Measurements from ENCODE around the gene ZNF484.

- TF ChIP-seq, protein P1, sequence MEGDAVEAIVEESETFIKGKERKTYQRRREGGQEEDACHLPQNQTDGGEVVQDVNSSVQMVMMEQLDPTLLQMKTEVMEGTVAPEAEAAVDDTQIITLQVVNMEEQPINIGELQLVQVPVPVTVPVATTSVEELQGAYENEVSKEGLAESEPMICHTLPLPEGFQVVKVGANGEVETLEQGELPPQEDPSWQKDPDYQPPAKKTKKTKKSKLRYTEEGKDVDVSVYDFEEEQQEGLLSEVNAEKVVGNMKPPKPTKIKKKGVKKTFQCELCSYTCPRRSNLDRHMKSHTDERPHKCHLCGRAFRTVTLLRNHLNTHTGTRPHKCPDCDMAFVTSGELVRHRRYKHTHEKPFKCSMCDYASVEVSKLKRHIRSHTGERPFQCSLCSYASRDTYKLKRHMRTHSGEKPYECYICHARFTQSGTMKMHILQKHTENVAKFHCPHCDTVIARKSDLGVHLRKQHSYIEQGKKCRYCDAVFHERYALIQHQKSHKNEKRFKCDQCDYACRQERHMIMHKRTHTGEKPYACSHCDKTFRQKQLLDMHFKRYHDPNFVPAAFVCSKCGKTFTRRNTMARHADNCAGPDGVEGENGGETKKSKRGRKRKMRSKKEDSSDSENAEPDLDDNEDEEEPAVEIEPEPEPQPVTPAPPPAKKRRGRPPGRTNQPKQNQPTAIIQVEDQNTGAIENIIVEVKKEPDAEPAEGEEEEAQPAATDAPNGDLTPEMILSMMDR (IDR thresholded peaks at IDR 0.05), result no peak
- no peak for TF ChIP-seq POLR2A (IDR thresholded peaks at IDR 0.05)
These were observed 79.5 kb downstream of the ZNF484 start for GRCh38 chr9:92798358-92798757.
